CD4-positive, alpha-beta memory T cell (primary cell): ENCODE measurements around the gene CR1L. TPM values are rescaled to one million over a fixed set of nuclear protein-coding genes. Genes with fewer than 3 reads are reported as not detected.
"Not testable (repeated sequence)": the region's sequence is repeated elsewhere in the genome, so short reads cannot be mapped to it uniquely, and the experiment has no call there.

ENCODE experiments used
- CTCF ChIA-PET: fragments of 350-600 bp; sonication (Branson Sonifier 250); formaldehyde crosslinking; loops from one replicate; lab custom pipeline; 2021; ENCODE audit warnings: inconsistent platforms; ENCODE audit not compliant: partially characterized antibody; lab: Charles Lee
- POLR2A ChIA-PET: fragments of 350-600 bp; sonication (Branson Sonifier 250); formaldehyde crosslinking; loops from one replicate; lab custom pipeline; 2021; ENCODE audit not compliant: partially characterized antibody; lab: Charles Lee
- DNase-seq, 5 donors: peaks; one replicate each; pipeline versions ENCODE4 v3.0.0 to v3.0.0-alpha.2; 2020 to 2022; ENCODE audit warnings: mixed read lengths in 1 of 5
- H3K27ac ChIP-seq: one replicate; pipeline ENCODE4 v1.7.0; 2013; ENCODE audit warnings: low read depth, low read length
- H3K27me3 ChIP-seq: 2 replicates; pipeline ENCODE4 v1.7.0; 2013; ENCODE audit warnings: mild to moderate bottlenecking, low read length, moderate library complexity; ENCODE audit not compliant: insufficient read depth
- H3K36me3 ChIP-seq: 2 replicates; pipeline ENCODE4 v1.7.0; 2013; ENCODE audit warnings: mild to moderate bottlenecking, low read length, moderate library complexity; ENCODE audit not compliant: insufficient read depth
- H3K4me1 ChIP-seq: 2 replicates; pipeline ENCODE4 v1.7.0; 2013; ENCODE audit warnings: mild to moderate bottlenecking, low read length, moderate library complexity; ENCODE audit not compliant: insufficient read depth
- H3K4me3 ChIP-seq, 2 donors: one replicate each; pipeline ENCODE4 v1.7.0; 2013; ENCODE audit warnings: low read length in 2 of 2, mild to moderate bottlenecking in 1 of 2
- H3K9me3 ChIP-seq, 2 donors: one replicate each; pipeline ENCODE4 v1.7.0; 2013; ENCODE audit warnings: low read length in 2 of 2, control low read depth in 1 of 2; ENCODE audit not compliant: control insufficient read depth in 1 of 2
- H3K27ac Mint-ChIP-seq, 7 donors: one replicate each; pipeline ENCODE4 v1.8.0; 2020 to 2021; ENCODE audit warnings: mixed read lengths in 7 of 7, mild to moderate bottlenecking in 6 of 7, inconsistent platforms in 3 of 7, moderate library complexity in 3 of 7
- H3K27me3 Mint-ChIP-seq, 2 donors: one replicate each; pipeline ENCODE4 v1.8.0; 2020 to 2021; ENCODE audit warnings: mixed read lengths in 2 of 2
- H3K36me3 Mint-ChIP-seq, 2 donors: one replicate each; pipeline ENCODE4 v1.8.0; 2020 to 2021; ENCODE audit warnings: mixed read lengths in 2 of 2, inconsistent platforms in 1 of 2, mild to moderate bottlenecking in 1 of 2
- H3K4me1 Mint-ChIP-seq, 4 donors: one replicate each; pipeline ENCODE4 v1.8.0; 2020 to 2021; ENCODE audit warnings: mixed read lengths in 4 of 4, mild to moderate bottlenecking in 1 of 4
- H3K4me3 Mint-ChIP-seq, 8 donors: one replicate each; pipeline ENCODE4 v1.8.0; 2020 to 2021; ENCODE audit warnings: mixed read lengths in 8 of 8, mild to moderate bottlenecking in 7 of 8, moderate library complexity in 6 of 8, inconsistent platforms in 3 of 8
- H3K9me3 Mint-ChIP-seq, 8 donors: one replicate each; pipeline ENCODE4 v1.8.0; 2020 to 2021; ENCODE audit warnings: mixed read lengths in 8 of 8, mild to moderate bottlenecking in 5 of 8, inconsistent platforms in 3 of 8, moderate library complexity in 1 of 8
- intact Hi-C: fragments of 100-400 bp; cut with micrococcal nuclease; formaldehyde crosslinking; loops from one replicate; pipeline ENCODE4 v1.15.1; 2023
- polyA plus RNA-seq, 2 donors: library from polyadenylated mRNA; unstranded; fragments of 300-500 nt; fragmentation: Illumina TruSeq; gene quantifications; one replicate each; pipeline ENCODE4 v1.2.3, GENCODE V29; 2021
- total RNA-seq, 2 experiments: library from RNA; stranded (reverse); gene quantifications; one replicate each; pipeline ENCODE4 v1.2.3, GENCODE V29; 2021

CR1L gene
- total and polyA plus RNA-seq, 4 experiments from 2014 or later, result 0.19 TPM; not detected in 3

GRCh38 chr1:207702317-207702716 is 57.4 kb downstream of the CR1L start:
- peaks cover 1 to 8% of the 10 kb centered on the region in 2 donors for H3K27me3 Mint-ChIP-seq
- no peaks in the 10 kb centered on the region for H3K4me1 Mint-ChIP-seq
- ChIA-PET CTCF (interaction anchor here (1.3 kb wide), 1 partner anchor 11 kb away, joined by 5 read pairs; no protein-coding TSS in a partner anchor), POLR2A (interaction anchor here (0.6 to 1.2 kb wide), 2 partner anchors 8 to 354 kb away, joined by 3 read pairs; no protein-coding TSS in a partner anchor)
- H3K36me3 Mint-ChIP-seq, result no peaks in the 10 kb centered on the region
- peak overlapping the region in 1 of 8 donors; percentile 33 for H3K4me3 Mint-ChIP-seq
- H3K27me3 ChIP-seq, result no peaks in the 10 kb centered on the region
- no peaks in the 10 kb centered on the region for H3K9me3 ChIP-seq
- no peak for DNase-seq
- H3K27ac Mint-ChIP-seq, result peak overlapping the region in 1 of 7 donors; percentile 14
- no peak overlapping the region for H3K4me3 ChIP-seq
- no peaks in the 10 kb centered on the region for H3K36me3 ChIP-seq
- no peaks in the 10 kb centered on the region for H3K4me1 ChIP-seq
- intact Hi-C loops, result no loop called here
- no peak overlapping the region for H3K27ac ChIP-seq
- no peaks in the 10 kb centered on the region for H3K9me3 Mint-ChIP-seq

GRCh38 chr1:207703712-207704111 is 58.8 kb downstream of the CR1L start:
- ChIA-PET POLR2A (no interaction called here), CTCF (interaction anchor here (0.7 kb wide), 1 partner anchor 9 kb away, joined by 3 read pairs; no protein-coding TSS in a partner anchor)
- Histone ChIP-seq H3K27me3 (no peaks in the 10 kb centered on the region), H3K9me3 (no peaks in the 10 kb centered on the region), H3K36me3 (no peaks in the 10 kb centered on the region), H3K27ac (no peak overlapping the region), H3K4me3 (no peak overlapping the region), H3K4me1 (no peaks in the 10 kb centered on the region)
- H3K27ac Mint-ChIP-seq, result no peak overlapping the region
- no peaks in the 10 kb centered on the region for H3K4me1 Mint-ChIP-seq
- no peaks in the 10 kb centered on the region for H3K9me3 Mint-ChIP-seq
- H3K4me3 Mint-ChIP-seq, result peak overlapping the region in 1 of 8 donors; percentile 53
- intact Hi-C loops, result no loop called here
- no peaks in the 10 kb centered on the region for H3K36me3 Mint-ChIP-seq
- H3K27me3 Mint-ChIP-seq, result peaks cover 1 to 8% of the 10 kb centered on the region in 2 donors
- DNase-seq, result no peak

GRCh38 chr1:207708004-207708403 is 63.1 kb downstream of the CR1L start:
- CTCF ChIA-PET, result interaction anchor here (1.0 to 1.2 kb wide), 2 partner anchors 12 to 89 kb away, joined by 3 to 4 read pairs; no protein-coding TSS in a partner anchor
- H3K4me1 Mint-ChIP-seq, H3K4me3 ChIP-seq, H3K27me3 Mint-ChIP-seq, H3K27me3 ChIP-seq, POLR2A ChIA-PET, DNase-seq, H3K4me3 Mint-ChIP-seq, H3K36me3 Mint-ChIP-seq, H3K36me3 ChIP-seq, H3K27ac ChIP-seq, H3K4me1 ChIP-seq, H3K9me3 Mint-ChIP-seq, H3K27ac Mint-ChIP-seq, intact Hi-C loops, H3K9me3 ChIP-seq: not testable (repeated sequence)

GRCh38 chr1:207711285-207711684 is 66.4 kb downstream of the CR1L start:
- Histone ChIP-seq H3K27ac (no peak overlapping the region), H3K4me3 (no peak overlapping the region), H3K27me3 (no peaks in the 10 kb centered on the region), H3K9me3 (no peaks in the 10 kb centered on the region), H3K4me1 (no peaks in the 10 kb centered on the region), H3K36me3 (no peaks in the 10 kb centered on the region)
- H3K36me3 Mint-ChIP-seq, result no peaks in the 10 kb centered on the region
- no peak overlapping the region for H3K4me3 Mint-ChIP-seq
- H3K27ac Mint-ChIP-seq, result peak overlapping the region in 1 of 7 donors; percentile 29
- no peaks in the 10 kb centered on the region for H3K9me3 Mint-ChIP-seq
- intact Hi-C loops, result loop anchor here (1.0 kb wide), 1 partner anchor 86 kb away; no protein-coding TSS in a partner anchor
- H3K4me1 Mint-ChIP-seq, result peaks cover 0 to 3% (median 1%) of the 10 kb centered on the region in 4 donors
- H3K27me3 Mint-ChIP-seq, result peaks cover 0 to 4% of the 10 kb centered on the region in 2 donors
- ChIA-PET POLR2A (interaction anchor here (0.8 to 1.4 kb wide), 2 partner anchors 9 to 86 kb away, joined by 3 to 9 read pairs; no protein-coding TSS in a partner anchor), CTCF (interaction anchor here (1.1 to 3.3 kb wide), 3 partner anchors 13 to 87 kb away, joined by 4 to 23 read pairs (median 4); no protein-coding TSS in a partner anchor)
- DNase-seq, result no peak

DNA sequence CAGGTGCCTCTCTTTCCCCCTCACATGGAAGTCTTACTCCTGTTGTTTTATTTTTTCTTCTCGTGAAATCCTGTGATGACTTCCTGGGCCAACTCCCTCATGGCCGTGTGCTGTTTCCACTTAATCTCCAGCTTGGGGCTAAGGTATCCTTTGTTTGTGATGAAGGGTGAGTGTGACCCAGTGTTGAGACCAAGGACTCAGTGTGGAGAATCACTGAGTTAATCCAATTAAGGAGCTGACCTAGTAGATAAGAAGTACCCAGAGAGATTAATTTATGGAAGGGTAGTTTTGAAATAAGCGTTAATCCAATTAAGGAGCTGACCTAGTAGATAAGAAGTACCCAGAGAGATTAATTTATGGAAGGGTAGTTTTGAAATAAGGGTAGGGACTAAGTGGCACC is 67.8 kb downstream of the CR1L start:
- intact Hi-C loops, H3K4me3 Mint-ChIP-seq, H3K27ac ChIP-seq, H3K4me3 ChIP-seq, H3K9me3 ChIP-seq, H3K27me3 ChIP-seq, H3K4me1 Mint-ChIP-seq, H3K4me1 ChIP-seq, H3K36me3 ChIP-seq, H3K27ac Mint-ChIP-seq, H3K36me3 Mint-ChIP-seq, H3K27me3 Mint-ChIP-seq, H3K9me3 Mint-ChIP-seq: not testable (repeated sequence)
- ChIA-PET CTCF (interaction anchor here (0.5 to 1.8 kb wide), 5 partner anchors 10 to 85 kb away, joined by 3 to 10 read pairs (median 5); no protein-coding TSS in a partner anchor), POLR2A (interaction anchor here (1.2 kb wide), 1 partner anchor 85 kb away, joined by 3 read pairs; no protein-coding TSS in a partner anchor)
- peak in 1 of 5 donors; percentile 9 for DNase-seq

- no peaks in the 10 kb centered on the region for H3K4me1 ChIP-seq
- Mint-ChIP-seq H3K9me3 (no peaks in the 10 kb centered on the region), H3K27me3 (no peaks in the 10 kb centered on the region), H3K36me3 (no peaks in the 10 kb centered on the region), H3K4me3 (no peak overlapping the region), H3K27ac (no peak overlapping the region), H3K4me1 (peaks cover 0 to 3% (median 1%) of the 10 kb centered on the region in 4 donors)
- no peak overlapping the region for H3K27ac ChIP-seq
- no peaks in the 10 kb centered on the region for H3K9me3 ChIP-seq
- intact Hi-C loops, result no loop called here
- H3K36me3 ChIP-seq, result no peaks in the 10 kb centered on the region
- H3K4me3 ChIP-seq, result no peak overlapping the region
- DNase-seq, result no peak
- no peaks in the 10 kb centered on the region for H3K27me3 ChIP-seq
- ChIA-PET POLR2A (interaction anchor here (0.8 to 1.2 kb wide), 2 partner anchors 84 to 85 kb away, joined by 3 read pairs; no protein-coding TSS in a partner anchor), CTCF (interaction anchor here (1.1 to 1.8 kb wide), 4 partner anchors 11 to 84 kb away, joined by 3 to 10 read pairs (median 6); no protein-coding TSS in a partner anchor)
Measured at GRCh38 chr1:207713529-207713928, 68.6 kb downstream of the CR1L start.

DNA sequence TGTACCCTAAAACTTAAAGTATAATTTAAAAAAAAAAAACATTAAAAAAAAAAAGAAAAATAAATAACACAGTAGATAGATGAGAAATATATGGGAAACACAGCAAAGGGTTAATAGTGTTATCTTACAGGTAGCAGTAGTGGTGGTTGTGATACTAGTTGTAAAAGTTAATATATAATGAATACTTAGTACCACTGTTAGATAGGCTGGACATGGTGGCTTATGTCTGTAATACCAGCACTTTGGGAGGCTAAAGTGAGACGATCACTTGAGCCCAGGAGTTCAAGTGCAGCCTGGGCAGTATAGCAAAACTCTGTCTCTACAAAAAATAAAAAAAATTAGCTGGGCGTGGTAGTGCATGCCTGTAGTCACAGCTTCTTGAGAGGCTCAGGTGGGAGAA is 74.3 kb downstream of the CR1L start:
- H3K4me3 Mint-ChIP-seq, result no peak overlapping the region
- Histone ChIP-seq H3K4me1 (no peaks in the 10 kb centered on the region), H3K9me3 (no peaks in the 10 kb centered on the region), H3K27ac (no peak overlapping the region), H3K27me3 (no peaks in the 10 kb centered on the region), H3K4me3 (no peak overlapping the region), H3K36me3 (no peaks in the 10 kb centered on the region)
- no peaks in the 10 kb centered on the region for H3K36me3 Mint-ChIP-seq
- POLR2A ChIA-PET, result no interaction called here
- H3K27me3 Mint-ChIP-seq, result peaks cover 0 to 2% of the 10 kb centered on the region in 2 donors
- no peak for DNase-seq
- no peaks in the 10 kb centered on the region for H3K4me1 Mint-ChIP-seq
- H3K9me3 Mint-ChIP-seq, result peaks cover 0 to 6% (median 0%) of the 10 kb centered on the region in 8 donors
- intact Hi-C loops, result no loop called here
- CTCF ChIA-PET, result interaction anchor here (1.4 kb wide), 1 partner anchor 11 kb away, joined by 3 read pairs; no protein-coding TSS in a partner anchor
- no peak overlapping the region for H3K27ac Mint-ChIP-seq
